ENCODE results near the gene CAMTA2. TPM values are rescaled to one million over a fixed set of nuclear protein-coding genes. Genes with fewer than 3 reads are reported as not detected.

Gene CAMTA2
- total RNA-seq, 1 donor from 2014 or later = 42.3 TPM

GRCh38 chr17:5019475-5019956 is 32.0 kb upstream of the CAMTA2 start:
- peak overlapping the region; percentile 67 for H3K27ac Mint-ChIP-seq (ENCODE audit: unreplicated experiment)
- H3K36me3 Mint-ChIP-seq (ENCODE audit: low read depth, unreplicated experiment) = peaks cover 52% of the 10 kb centered on the region
- DNase-seq (ENCODE audit: low spot score) = no peak
- H3K4me1 Mint-ChIP-seq (ENCODE audit: unreplicated experiment) = peaks cover 3% of the 10 kb centered on the region
- peaks cover 3% of the 10 kb centered on the region for H3K27me3 Mint-ChIP-seq (ENCODE audit: unreplicated experiment)
- no peak for TF ChIP-seq CTCF (IDR thresholded peaks at IDR 0.05; ENCODE audit: unreplicated experiment)
- peak overlapping the region; percentile 82 for H3K4me3 Mint-ChIP-seq (ENCODE audit: unreplicated experiment)
- no peaks in the 10 kb centered on the region for H3K9me3 Mint-ChIP-seq (ENCODE audit: unreplicated experiment)

- no peak for TF ChIP-seq CTCF (IDR thresholded peaks at IDR 0.05; ENCODE audit: unreplicated experiment)
- Mint-ChIP-seq H3K4me1 (ENCODE audit: unreplicated experiment) (peaks cover 5% of the 10 kb centered on the region), H3K27me3 (ENCODE audit: unreplicated experiment) (peaks cover 5% of the 10 kb centered on the region), H3K4me3 (ENCODE audit: unreplicated experiment) (no peak overlapping the region), H3K36me3 (ENCODE audit: low read depth, unreplicated experiment) (peaks cover 40% of the 10 kb centered on the region), H3K27ac (ENCODE audit: unreplicated experiment) (no peak overlapping the region), H3K9me3 (ENCODE audit: unreplicated experiment) (no peaks in the 10 kb centered on the region)
- no peak for DNase-seq (ENCODE audit: low spot score)
Observed at GRCh38 chr17:5014357-5014756, 26.9 kb upstream of the CAMTA2 start.

- Mint-ChIP-seq H3K36me3 (ENCODE audit: low read depth, unreplicated experiment) (peaks cover 56% of the 10 kb centered on the region), H3K9me3 (ENCODE audit: unreplicated experiment) (no peaks in the 10 kb centered on the region), H3K27me3 (ENCODE audit: unreplicated experiment) (peaks cover 6% of the 10 kb centered on the region), H3K4me3 (ENCODE audit: unreplicated experiment) (no peak overlapping the region), H3K27ac (ENCODE audit: unreplicated experiment) (peak overlapping the region; percentile 48), H3K4me1 (ENCODE audit: unreplicated experiment) (peaks cover 3% of the 10 kb centered on the region)
- no peak for TF ChIP-seq CTCF (IDR thresholded peaks at IDR 0.05; ENCODE audit: unreplicated experiment)
- DNase-seq (ENCODE audit: low spot score) = no peak
Observed at GRCh38 chr17:5011928-5012327, 24.5 kb upstream of the CAMTA2 start.

- H3K4me1 Mint-ChIP-seq (ENCODE audit: unreplicated experiment) = peaks cover 12% of the 10 kb centered on the region
- H3K9me3 Mint-ChIP-seq (ENCODE audit: unreplicated experiment) = no peaks in the 10 kb centered on the region
- no peak overlapping the region for H3K4me3 Mint-ChIP-seq (ENCODE audit: unreplicated experiment)
- DNase-seq (ENCODE audit: low spot score) = no peak
- H3K27me3 Mint-ChIP-seq (ENCODE audit: unreplicated experiment) = peaks cover 4% of the 10 kb centered on the region
- H3K27ac Mint-ChIP-seq (ENCODE audit: unreplicated experiment) = no peak overlapping the region
- no peak for TF ChIP-seq CTCF (IDR thresholded peaks at IDR 0.05; ENCODE audit: unreplicated experiment)
- peaks cover 66% of the 10 kb centered on the region for H3K36me3 Mint-ChIP-seq (ENCODE audit: low read depth, unreplicated experiment)
Observed at GRCh38 chr17:5003214-5003867, 15.9 kb upstream of the CAMTA2 start.

- peaks cover 12% of the 10 kb centered on the region for H3K4me1 Mint-ChIP-seq (ENCODE audit: unreplicated experiment)
- H3K27me3 Mint-ChIP-seq (ENCODE audit: unreplicated experiment) = peaks cover 4% of the 10 kb centered on the region
- H3K27ac Mint-ChIP-seq (ENCODE audit: unreplicated experiment) = no peak overlapping the region
- peaks cover 55% of the 10 kb centered on the region for H3K36me3 Mint-ChIP-seq (ENCODE audit: low read depth, unreplicated experiment)
- H3K4me3 Mint-ChIP-seq (ENCODE audit: unreplicated experiment) = peak overlapping the region; percentile 52
- no peak for TF ChIP-seq CTCF (IDR thresholded peaks at IDR 0.05; ENCODE audit: unreplicated experiment)
- H3K9me3 Mint-ChIP-seq (ENCODE audit: unreplicated experiment) = no peaks in the 10 kb centered on the region
- no peak for DNase-seq (ENCODE audit: low spot score)
Observed at GRCh38 chr17:5002121-5002788, 14.8 kb upstream of the CAMTA2 start.

Data from endothelial cell (in vitro differentiated cells).